Activated B cell treated with CpG ODN at 0.5 μM for 24 hours (primary cell): ENCODE data around the gene SRPRA. TPM values are rescaled to one million over a fixed set of nuclear protein-coding genes. Genes with fewer than 3 reads are reported as not detected.

Experiments
- ATAC-seq: fragments of 200-7000 bp; cut with Tn5 transposase; one replicate; pipeline ENCODE4 v1.10.0; 2021; ENCODE audit warnings: low read depth, mild to moderate bottlenecking, moderate library complexity
- CTCF ChIA-PET: fragments of 350-600 bp; sonication (Branson Sonifier 250); formaldehyde crosslinking; loops from one replicate; lab custom pipeline; 2021; ENCODE audit warnings: antibody characterized with exemption; lab: Charles Lee
- POLR2A ChIA-PET: fragments of 350-600 bp; sonication (Branson Sonifier 250); formaldehyde crosslinking; loops from one replicate; lab custom pipeline; 2021; ENCODE audit warnings: antibody characterized with exemption; lab: Charles Lee
- DNase-seq: peaks from one replicate; pipeline ENCODE4 v3.0.0; 2022
- H3K27ac Mint-ChIP-seq: one replicate; pipeline ENCODE4 v1.8.0; 2020; ENCODE audit warnings: mixed read lengths
- H3K27me3 Mint-ChIP-seq: one replicate; pipeline ENCODE4 v1.8.0; 2021; ENCODE audit warnings: mixed read lengths
- H3K36me3 Mint-ChIP-seq: one replicate; pipeline ENCODE4 v1.8.0; 2021; ENCODE audit warnings: low read depth, mixed read lengths
- H3K4me1 Mint-ChIP-seq: one replicate; pipeline ENCODE4 v1.8.0; 2021; ENCODE audit warnings: mixed read lengths
- H3K4me3 Mint-ChIP-seq: one replicate; pipeline ENCODE4 v1.8.0; 2020; ENCODE audit warnings: mild to moderate bottlenecking, mixed read lengths
- H3K9me3 Mint-ChIP-seq: one replicate; pipeline ENCODE4 v1.8.0; 2020; ENCODE audit warnings: mixed read lengths
- intact Hi-C: fragments of 100-400 bp; cut with micrococcal nuclease; formaldehyde crosslinking; loops from one replicate; pipeline ENCODE4 v1.15.1; 2024
- total RNA-seq: library from RNA; stranded (reverse); gene quantifications from 2 replicates; pipeline ENCODE4 v1.2.3, GENCODE V29; 2022
- TF ChIP-seq, protein P1 (sequence below): fragments of 200-600 bp; IDR thresholded peaks from one replicate; pipeline ENCODE4 v1.8.0; 2022; ENCODE audit warnings: antibody characterized with exemption, mild to moderate bottlenecking

SRPRA gene
- total RNA-seq, 1 donor from 2014 or later = 128 TPM

DNA sequence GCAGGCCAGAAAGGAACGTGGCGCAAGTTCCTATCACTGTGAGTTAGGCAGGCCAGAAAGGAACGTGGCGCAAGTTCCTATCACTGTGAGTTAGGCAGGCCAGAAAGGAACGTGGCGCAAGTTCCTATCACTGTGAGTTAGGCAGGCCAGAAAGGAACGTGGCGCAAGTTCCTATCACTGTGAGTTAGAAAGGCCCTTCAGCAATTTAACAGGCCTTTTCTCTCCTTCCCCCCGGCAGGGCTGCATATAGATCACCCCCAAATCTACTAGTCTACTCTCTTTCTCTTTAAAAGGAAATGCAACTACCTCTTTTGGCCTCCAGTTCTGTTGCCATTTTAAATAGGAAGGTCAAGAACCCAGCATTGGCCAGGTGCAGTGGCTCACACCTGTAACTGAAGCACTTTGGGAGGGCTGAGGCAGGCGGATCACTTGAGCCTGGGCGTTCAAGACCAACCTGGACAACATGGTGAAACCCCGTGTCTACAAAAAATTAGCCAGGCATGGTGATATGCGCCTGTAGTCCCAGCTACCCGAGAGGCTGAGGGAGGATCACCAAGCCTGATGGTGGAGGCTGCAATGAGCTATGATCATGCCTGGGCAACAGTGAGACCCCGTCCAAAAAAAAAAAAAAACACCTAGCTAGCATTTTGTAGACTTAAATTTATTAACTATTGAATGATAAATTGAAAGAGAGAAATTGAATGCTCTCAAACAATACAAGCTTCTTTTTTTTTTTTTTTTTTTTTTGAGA is 42.2 kb downstream of the SRPRA start:
- no peak overlapping the region for H3K27ac Mint-ChIP-seq
- intact Hi-C loops = no loop called here
- DNase-seq (no peak), ATAC-seq (no peak)
- H3K9me3 Mint-ChIP-seq = no peaks in the 10 kb centered on the region
- H3K27me3 Mint-ChIP-seq = no peaks in the 10 kb centered on the region
- H3K36me3 Mint-ChIP-seq = peaks cover 18% of the 10 kb centered on the region
- H3K4me3 Mint-ChIP-seq = no peak overlapping the region
- CTCF ChIA-PET = no interaction called here
- TF ChIP-seq, protein P1, sequence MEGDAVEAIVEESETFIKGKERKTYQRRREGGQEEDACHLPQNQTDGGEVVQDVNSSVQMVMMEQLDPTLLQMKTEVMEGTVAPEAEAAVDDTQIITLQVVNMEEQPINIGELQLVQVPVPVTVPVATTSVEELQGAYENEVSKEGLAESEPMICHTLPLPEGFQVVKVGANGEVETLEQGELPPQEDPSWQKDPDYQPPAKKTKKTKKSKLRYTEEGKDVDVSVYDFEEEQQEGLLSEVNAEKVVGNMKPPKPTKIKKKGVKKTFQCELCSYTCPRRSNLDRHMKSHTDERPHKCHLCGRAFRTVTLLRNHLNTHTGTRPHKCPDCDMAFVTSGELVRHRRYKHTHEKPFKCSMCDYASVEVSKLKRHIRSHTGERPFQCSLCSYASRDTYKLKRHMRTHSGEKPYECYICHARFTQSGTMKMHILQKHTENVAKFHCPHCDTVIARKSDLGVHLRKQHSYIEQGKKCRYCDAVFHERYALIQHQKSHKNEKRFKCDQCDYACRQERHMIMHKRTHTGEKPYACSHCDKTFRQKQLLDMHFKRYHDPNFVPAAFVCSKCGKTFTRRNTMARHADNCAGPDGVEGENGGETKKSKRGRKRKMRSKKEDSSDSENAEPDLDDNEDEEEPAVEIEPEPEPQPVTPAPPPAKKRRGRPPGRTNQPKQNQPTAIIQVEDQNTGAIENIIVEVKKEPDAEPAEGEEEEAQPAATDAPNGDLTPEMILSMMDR = no peak
- no peaks in the 10 kb centered on the region for H3K4me1 Mint-ChIP-seq
- POLR2A ChIA-PET = no interaction called here

DNA sequence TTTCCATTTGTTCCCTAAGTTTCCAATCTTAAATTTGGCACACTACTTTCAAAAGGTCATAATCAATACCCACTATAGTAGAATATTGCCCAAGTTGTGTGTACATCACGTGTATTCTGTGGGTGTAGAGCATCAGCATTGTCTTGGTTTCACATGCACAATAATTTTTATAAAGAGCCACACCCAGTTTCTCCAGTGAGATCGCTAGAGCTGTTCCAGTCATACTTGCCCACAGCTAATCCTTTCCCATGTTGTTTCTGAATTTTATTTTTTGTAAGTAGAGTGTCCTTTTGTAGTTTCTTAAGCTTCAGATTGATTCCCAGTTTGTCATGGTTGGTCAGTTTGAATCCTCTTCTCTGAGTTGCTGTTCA is 43.4 kb downstream of the SRPRA start:
- CTCF ChIA-PET = no interaction called here
- Mint-ChIP-seq H3K4me3 (no peak overlapping the region), H3K36me3 (peaks cover 13% of the 10 kb centered on the region), H3K9me3 (no peaks in the 10 kb centered on the region), H3K27me3 (no peaks in the 10 kb centered on the region), H3K4me1 (no peaks in the 10 kb centered on the region), H3K27ac (no peak overlapping the region)
- DNase-seq (no peak), ATAC-seq (no peak)
- intact Hi-C loops = no loop called here
- TF ChIP-seq, protein P1 = no peak
- POLR2A ChIA-PET = no interaction called here

DNA sequence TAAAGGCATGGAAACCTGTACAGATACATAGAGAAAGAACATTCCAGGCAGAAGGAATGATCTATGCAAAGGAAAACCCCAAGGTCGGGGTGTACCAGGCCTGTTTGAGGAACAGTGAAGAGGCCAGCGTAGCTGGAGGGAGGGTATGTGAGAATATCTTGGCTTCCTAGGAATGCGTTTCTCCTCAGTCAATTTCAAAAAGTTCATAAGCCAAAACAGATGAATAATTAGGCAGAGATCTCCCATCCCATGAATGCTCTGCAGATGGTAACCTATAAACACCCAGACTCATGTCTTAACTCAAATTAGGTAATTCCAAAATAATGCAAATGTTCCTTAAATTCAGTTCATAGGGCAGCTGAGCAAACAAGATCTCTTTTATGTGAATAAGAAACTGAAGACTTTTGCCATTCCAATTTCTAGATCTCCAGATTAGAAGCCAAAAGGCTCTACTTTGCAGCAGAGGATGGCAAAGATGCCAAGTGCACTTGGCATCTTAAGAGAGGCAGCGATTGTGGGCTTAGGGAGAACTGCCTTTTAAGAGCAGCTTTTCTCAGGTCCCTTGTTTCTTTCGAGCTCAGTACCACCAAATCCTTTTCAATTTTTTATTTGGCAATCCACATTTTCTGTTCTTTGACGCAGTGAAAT is 43.9 kb downstream of the SRPRA start:
- TF ChIP-seq, protein P1 = no peak
- Mint-ChIP-seq H3K27me3 (no peaks in the 10 kb centered on the region), H3K4me3 (no peak overlapping the region), H3K27ac (no peak overlapping the region), H3K36me3 (peaks cover 10% of the 10 kb centered on the region), H3K4me1 (no peaks in the 10 kb centered on the region), H3K9me3 (no peaks in the 10 kb centered on the region)
- POLR2A ChIA-PET = no interaction called here
- intact Hi-C loops = no loop called here
- CTCF ChIA-PET = no interaction called here
- no peak for DNase-seq
- no peak for ATAC-seq

GRCh38 chr11:126219547-126219946 is 49.1 kb downstream of the SRPRA start:
- H3K36me3 Mint-ChIP-seq = no peaks in the 10 kb centered on the region
- H3K9me3 Mint-ChIP-seq = no peaks in the 10 kb centered on the region
- DNase-seq (no peak), ATAC-seq (no peak)
- intact Hi-C loops = loop anchor here (10.0 kb wide), 1 partner anchor 595 kb away; the partner anchor contains the start of gene CHEK1
- no peaks in the 10 kb centered on the region for H3K27me3 Mint-ChIP-seq
- CTCF ChIA-PET = interaction anchor here (1.4 kb wide), 1 partner anchor 11 kb away, joined by 4 read pairs; no protein-coding TSS in a partner anchor
- H3K27ac Mint-ChIP-seq = no peak overlapping the region
- TF ChIP-seq, protein P1 = no peak
- no peak overlapping the region for H3K4me3 Mint-ChIP-seq
- POLR2A ChIA-PET = no interaction called here
- peaks cover 17% of the 10 kb centered on the region for H3K4me1 Mint-ChIP-seq

GRCh38 chr11:126217491-126217890 is 51.2 kb downstream of the SRPRA start:
- DNase-seq = no peak
- H3K27ac Mint-ChIP-seq = no peak overlapping the region

More at GRCh38 chr11:126217491-126217890, 51.2 kb downstream of the SRPRA start:
- Mint-ChIP-seq H3K27me3 (no peaks in the 10 kb centered on the region), H3K36me3 (no peaks in the 10 kb centered on the region), H3K4me3 (no peak overlapping the region), H3K4me1 (peaks cover 24% of the 10 kb centered on the region), H3K9me3 (no peaks in the 10 kb centered on the region)
- CTCF ChIA-PET = no interaction called here
- ATAC-seq = no peak
- TF ChIP-seq, protein P1 = no peak
- POLR2A ChIA-PET = no interaction called here
- intact Hi-C loops = loop anchor here (10.0 kb wide), 1 partner anchor 593 kb away; the partner anchor contains the start of gene CHEK1
